SK-N-SH (cell line): ENCODE results near the gene ARHGEF10L. TPM values are rescaled to one million over a fixed set of nuclear protein-coding genes. Genes with fewer than 3 reads are reported as not detected.

Source experiments
- CTCF ChIA-PET: fragments of 300-600, 350-600 bp; formaldehyde crosslinking; extraction: SDS; loops from one replicate; lab custom pipeline; 2021; lab: Yijun Ruan, JAX
- POLR2A ChIA-PET: fragments of 350-600 bp; sonication (Branson Sonifier 250); formaldehyde crosslinking; extraction: SDS; loops from one replicate; lab custom pipeline; 2020; ENCODE audit warnings: antibody characterized with exemption, inconsistent platforms; lab: Yijun Ruan, JAX
- DNase-seq: peaks from one replicate; pipeline ENCODE4 v3.0.0; 2012
- H2AFZ ChIP-seq: fragments of 200-600 bp; sonication (generic); 2 replicates; pipeline ENCODE4 v1.8.1; 2016; ENCODE audit warnings: antibody characterized with exemption, mild to moderate bottlenecking, low read depth
- H3F3A ChIP-seq: fragments of 200-600 bp; sonication (generic); replicated peaks from 2 replicates; pipeline ENCODE3; 2016; ENCODE audit warnings: antibody characterized with exemption, mild to moderate bottlenecking; ENCODE audit not compliant: insufficient read depth
- H3K27ac ChIP-seq, 2 experiments: fragments of 200-500 bp in 1 of 2; fragments of 200-600 bp in 1 of 2; sonication (Bioruptor generic) in 1 of 2; sonication (generic), shearing (Covaris generic) in 1 of 2; 2 replicates each; pipeline versions ENCODE4 v1.5.1 to v1.6.1; 2014 to 2016; ENCODE audit warnings: low read depth in 2 of 2, inconsistent platforms in 1 of 2, low read length in 1 of 2, mild to moderate bottlenecking in 1 of 2, mixed read lengths in 1 of 2
- H3K27me3 ChIP-seq: fragments of 200-600 bp; sonication (generic), shearing (Covaris generic); 2 replicates; pipeline ENCODE4 v1.6.1; 2016; ENCODE audit warnings: mixed run types; ENCODE audit not compliant: insufficient read depth
- H3K36me3 ChIP-seq, 2 experiments: fragments of 200-500 bp in 1 of 2; fragments of 200-600 bp in 1 of 2; sonication (Bioruptor generic) in 1 of 2; sonication (generic) in 1 of 2; replicated peaks in 1 of 2; 2 replicates each; pipeline versions ENCODE3 to v1.5.1; 2014 to 2016; ENCODE audit warnings: low read length in 1 of 2, mild to moderate bottlenecking in 1 of 2; ENCODE audit not compliant: insufficient read depth in 2 of 2, control insufficient read depth in 1 of 2
- H3K4me1 ChIP-seq, 2 experiments: fragments of 200-500 bp in 1 of 2; fragments of 200-600 bp in 1 of 2; sonication (Bioruptor generic) in 1 of 2; sonication (generic), shearing (Covaris generic) in 1 of 2; 2 replicates each; pipeline versions ENCODE4 v1.5.1 to v1.6.1; 2014 to 2016; ENCODE audit warnings: low read depth in 1 of 2, low read length in 1 of 2, mixed run types in 1 of 2; ENCODE audit not compliant: insufficient read depth in 2 of 2, control insufficient read depth in 1 of 2
- H3K4me2 ChIP-seq: fragments of 200-600 bp; sonication (generic), shearing (Covaris generic); 2 replicates; pipeline ENCODE4 v1.6.1; 2017; ENCODE audit warnings: mixed run types
- H3K4me3 ChIP-seq, 2 experiments: fragments of 200-500 bp in 1 of 2; fragments of 200-600 bp in 1 of 2; sonication (Bioruptor generic) in 1 of 2; sonication (generic), shearing (Covaris generic) in 1 of 2; 2 replicates each; pipeline versions ENCODE4 v1.5.1 to v1.8.1; 2014 to 2016; ENCODE audit warnings: low read depth in 2 of 2, inconsistent platforms in 1 of 2, low read length in 1 of 2, mild to moderate bottlenecking in 1 of 2, mixed read lengths in 1 of 2, moderate library complexity in 1 of 2
- H3K79me2 ChIP-seq: fragments of 200-600 bp; sonication (generic); 2 replicates; pipeline ENCODE4 v1.8.1; 2017; ENCODE audit warnings: mild to moderate bottlenecking; ENCODE audit not compliant: insufficient read depth
- H3K9ac ChIP-seq: fragments of 200-600 bp; sonication (generic); 2 replicates; pipeline ENCODE4 v1.6.1; 2017; ENCODE audit warnings: mixed run types
- H3K9me2 ChIP-seq: fragments of 200-600 bp; sonication (generic); 2 replicates; pipeline ENCODE4 v1.6.1; 2017; ENCODE audit warnings: mixed run types
- H3K9me3 ChIP-seq: fragments of 200-600 bp; sonication (generic); 2 replicates; pipeline ENCODE4 v1.6.1; 2017; ENCODE audit warnings: mixed run types, mild to moderate bottlenecking, moderate library complexity
- H4K20me1 ChIP-seq: fragments of 200-600 bp; sonication (generic); 2 replicates; pipeline ENCODE4 v1.6.1; 2017; ENCODE audit warnings: mild to moderate bottlenecking, mixed run types; ENCODE audit not compliant: insufficient read depth
- FOSL2 ChIP-seq: IDR thresholded peaks from 2 replicates; pipeline ENCODE4 v1.4.0; 2012; ENCODE audit warnings: low read depth, mild to moderate bottlenecking, moderate library complexity, borderline replicate concordance
- IRF3 ChIP-seq: fragments of 150-350 bp; IDR thresholded peaks from 2 replicates; pipeline ENCODE4 v1.6.1; 2016; ENCODE audit warnings: mild to moderate bottlenecking, low read depth, low read length
- JUND ChIP-seq: IDR thresholded peaks from 2 replicates; pipeline ENCODE4 v1.4.0; 2012
- MAX ChIP-seq: IDR thresholded peaks from 2 replicates; pipeline ENCODE4 v1.4.0; 2012; ENCODE audit warnings: low read depth
- POLR2AphosphoS5 ChIP-seq: IDR thresholded peaks from 2 replicates; pipeline ENCODE4 v1.6.1; 2012; ENCODE audit warnings: low read depth, low read length
- REST ChIP-seq: IDR thresholded peaks from 2 replicates; pipeline ENCODE4 v1.6.1; 2012; ENCODE audit warnings: mild to moderate bottlenecking, low read depth, low read length, moderate library complexity
- RXRA ChIP-seq: IDR thresholded peaks from 2 replicates; pipeline ENCODE4 v1.4.0; 2012; ENCODE audit warnings: low read depth, mild to moderate bottlenecking, borderline replicate concordance
- TCF12 ChIP-seq: IDR thresholded peaks from 2 replicates; pipeline ENCODE4 v1.4.0; 2012
- YY1 ChIP-seq: IDR thresholded peaks from 2 replicates; pipeline ENCODE4 v1.4.0; 2012; ENCODE audit warnings: low read depth, mild to moderate bottlenecking
- ZBTB33 ChIP-seq: IDR thresholded peaks from 2 replicates; pipeline ENCODE4 v1.4.0; 2012; ENCODE audit warnings: low read depth, borderline replicate concordance
- WGBS: methylation state at CpG from one replicate; pipeline ENCODE4 v1.1.6; 2017; ENCODE audit warnings: low lambda C conversion rate; 5-methylcytosine and 5-hydroxymethylcytosine counted together
- polyA plus RNA-seq, 3 experiments: library from polyadenylated mRNA; depleted of rRNA; stranded (reverse); fragments of >200 nt; gene quantifications; 2 replicates each; pipeline ENCODE4 v1.2.3, GENCODE V29; 2012

Gene ARHGEF10L
- polyA plus RNA-seq, 1 of the 3 experiments (the other 2 are of a cell fraction), result 12.5 TPM

- no peak overlapping the region; a peak in 1 of 4 replicates for H3K4me3 ChIP-seq
Measured at GRCh38 chr1:17561561-17561985, 22.1 kb downstream of the ARHGEF10L start.

More at GRCh38 chr1:17561561-17561985, 22.1 kb downstream of the ARHGEF10L start:
- no peaks in the 10 kb centered on the region for H3K27me3 ChIP-seq
- no peak overlapping the region for H2AFZ ChIP-seq
- CTCF ChIA-PET, result interaction anchor here (0.8 to 3.4 kb wide), 2 partner anchors 45 to 109 kb away, joined by 3 to 23 read pairs; no protein-coding TSS in a partner anchor
- WGBS, result 66% methylated on average over 8 of the region's 9 CpGs
- peaks cover 19 to 20% of the 10 kb centered on the region in 2 experiments; a peak in 3 of 4 replicates for H3K4me1 ChIP-seq
- H3K27ac ChIP-seq, result peak overlapping the region in 1 of 2 experiments; percentile 71; a peak in 2 of 4 replicates
- no peak for TF ChIP-seq FOSL2
- TF ChIP-seq IRF3, result no peak
- no peak for TF ChIP-seq JUND
- TF ChIP-seq RXRA, result no peak
- no peak for TF ChIP-seq MAX
- TF ChIP-seq REST, result no peak
- no peak for TF ChIP-seq POLR2AphosphoS5
- no peak for TF ChIP-seq YY1
- no peak for TF ChIP-seq TCF12
- TF ChIP-seq ZBTB33, result no peak
- H3K4me2 ChIP-seq, result peak overlapping the region; percentile 67
- no peaks in the 10 kb centered on the region for H3K9me2 ChIP-seq
- H3K79me2 ChIP-seq, result peaks cover 67% of the 10 kb centered on the region
- POLR2A ChIA-PET, result no interaction called here
- peaks cover 5% of the 10 kb centered on the region for H3F3A ChIP-seq
- H3K9me3 ChIP-seq, result no peaks in the 10 kb centered on the region
- H4K20me1 ChIP-seq, result no peaks in the 10 kb centered on the region
- DNase-seq, result no peak
- no peak overlapping the region; the same call in 1 of the 2 replicates for H3K9ac ChIP-seq
- no peaks in the 10 kb centered on the region for H3K36me3 ChIP-seq
